GM21737 (cell line): ENCODE data around the gene RALGAPA2.
"Not testable (repeated sequence)": the region's sequence is repeated elsewhere in the genome, so short reads cannot be mapped to it uniquely, and the experiment has no call there.

Experiments
- ATAC-seq: cut with Tn5 transposase; IDR thresholded peaks from one replicate; pipeline ENCODE4 v1.9.1; 2021; ENCODE audit warnings: mild to moderate bottlenecking, moderate library complexity; ENCODE audit not compliant: unreplicated experiment

RALGAPA2 gene

DNA sequence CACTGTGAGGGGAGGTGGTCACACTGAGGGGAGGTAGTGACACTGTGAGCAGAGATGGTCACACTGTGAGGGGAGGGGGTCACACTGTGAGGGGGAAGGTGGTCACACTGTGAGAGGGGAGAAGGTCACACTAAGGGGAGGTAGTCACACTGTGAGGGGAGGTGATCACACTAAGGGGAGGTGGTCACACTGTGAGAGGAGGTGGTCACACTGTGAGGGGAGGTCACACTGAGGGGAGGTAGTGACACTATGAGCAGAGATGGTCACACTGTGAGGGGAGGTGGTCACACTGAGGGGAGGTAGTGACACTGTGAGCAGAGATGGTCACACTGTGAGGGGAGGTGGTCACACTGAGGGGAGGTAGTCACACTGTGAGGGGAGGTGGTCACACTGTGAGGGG, 356.9 kb downstream of the RALGAPA2 start:
- not testable (repeated sequence) for ATAC-seq

DNA sequence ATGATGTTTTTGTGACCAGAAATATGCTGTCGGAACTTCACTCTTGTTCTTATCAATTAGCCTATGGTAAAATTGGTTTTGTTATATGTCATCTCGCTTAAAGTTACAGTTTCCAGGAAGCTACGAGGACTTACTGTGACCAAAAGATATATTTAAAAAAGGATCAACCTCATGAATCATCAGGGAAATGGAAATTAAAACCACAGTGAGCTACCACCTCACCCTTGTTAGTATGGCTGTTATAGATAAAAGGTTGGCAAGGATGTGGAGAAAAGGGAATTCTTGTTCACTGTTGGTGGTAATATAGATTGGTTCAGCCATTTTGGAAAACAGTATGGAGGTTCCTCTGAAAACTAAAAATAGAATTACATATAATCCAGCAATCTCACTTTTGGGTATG, 358.9 kb downstream of the RALGAPA2 start:
- ATAC-seq = no peak

DNA sequence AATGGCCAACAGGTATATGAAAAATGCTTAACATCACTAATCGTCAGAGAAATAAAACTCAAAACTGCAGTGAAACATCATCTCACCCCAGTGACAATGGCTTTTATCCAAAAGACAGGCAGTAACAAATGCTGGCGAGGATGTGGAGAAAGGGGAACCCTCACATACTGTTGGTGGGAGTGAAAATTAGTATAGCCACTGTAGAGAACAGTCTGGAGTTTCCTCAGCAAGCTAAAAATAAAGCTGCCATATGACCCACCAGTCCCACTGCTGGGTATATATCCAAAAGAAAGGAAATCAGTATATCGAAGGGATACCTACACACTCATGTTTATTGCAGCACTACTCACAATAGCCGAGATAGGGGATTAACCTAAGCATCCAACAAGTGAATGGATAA, 368.0 kb downstream of the RALGAPA2 start:
- ATAC-seq = no peak

DNA sequence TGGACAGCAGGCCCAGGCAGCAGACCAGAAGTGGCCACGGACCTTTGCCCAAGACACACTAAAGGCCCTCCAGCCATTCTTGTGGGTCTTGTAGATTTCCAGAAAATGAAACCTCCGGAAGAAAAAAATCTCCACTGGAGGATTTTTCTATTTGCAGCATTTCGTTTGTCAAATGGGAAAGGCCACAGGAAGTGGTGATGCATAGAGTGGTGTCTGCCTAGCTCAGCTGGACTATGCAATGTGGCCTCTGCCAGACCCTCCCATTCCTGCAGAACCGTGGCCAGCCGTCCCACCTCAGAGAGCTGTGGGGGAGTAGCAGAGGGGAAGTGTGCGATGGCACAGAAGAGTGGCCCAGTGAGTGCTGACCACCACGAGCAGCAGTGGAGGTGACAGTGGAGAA, 368.5 kb downstream of the RALGAPA2 start:
- no peak for ATAC-seq
